Small intestine (tissue), 7 donors: Measurements from ENCODE around the gene GNA15. TPM values are rescaled to one million over a fixed set of nuclear protein-coding genes. Genes with fewer than 3 reads are reported as not detected.

Experiments used
- DNase-seq, 2 donors: peaks; one replicate each; pipeline versions ENCODE4 v3.0.0 to v3.0.0-alpha.2; 2013
- FAIRE-seq: peaks from 2 replicates; lab custom pipeline; 2012; peaks lifted over from hg19 to GRCh38; lab: Jason Lieb, UNC
- H3K27ac ChIP-seq, 3 donors: one replicate each; pipeline ENCODE4 v1.5.1; 2013; ENCODE audit warnings: low read length in 2 of 3, mild to moderate bottlenecking in 2 of 3, control low read depth in 1 of 3, inconsistent platforms in 1 of 3, low read depth in 1 of 3, moderate library complexity in 1 of 3
- H3K27me3 ChIP-seq, 3 donors: one replicate each; pipeline ENCODE4 v1.6.1; 2013; ENCODE audit warnings: low read length in 3 of 3, inconsistent platforms in 1 of 3; ENCODE audit not compliant: control insufficient read depth in 3 of 3, insufficient read depth in 3 of 3
- H3K36me3 ChIP-seq, 3 donors: one replicate each; pipeline ENCODE4 v1.6.1; 2013; ENCODE audit warnings: low read length in 3 of 3, inconsistent platforms in 1 of 3, low read depth in 1 of 3, mild to moderate bottlenecking in 1 of 3, moderate library complexity in 1 of 3; ENCODE audit not compliant: control insufficient read depth in 3 of 3, insufficient read depth in 2 of 3
- H3K4me1 ChIP-seq, 3 donors: one replicate each; pipeline ENCODE4 v1.6.1; 2013; ENCODE audit warnings: low read length in 2 of 3, inconsistent platforms in 1 of 3, low read depth in 1 of 3, mild to moderate bottlenecking in 1 of 3, moderate library complexity in 1 of 3; ENCODE audit not compliant: control insufficient read depth in 3 of 3, insufficient read depth in 2 of 3
- H3K4me3 ChIP-seq, 3 donors: one replicate each; pipeline ENCODE4 v1.5.1; 2013; ENCODE audit warnings: low read length in 3 of 3, control low read depth in 1 of 3, inconsistent platforms in 1 of 3, low read depth in 1 of 3, mild to moderate bottlenecking in 1 of 3, moderate library complexity in 1 of 3
- H3K9me3 ChIP-seq, 2 donors: one replicate each; pipeline ENCODE4 v1.6.1; 2013; ENCODE audit warnings: low read depth in 1 of 2, low read length in 1 of 2; ENCODE audit not compliant: control insufficient read depth in 2 of 2, insufficient read depth in 1 of 2
- WGBS, 3 donors: extraction: QIAGEN DNeasy Blood & Tissue Kit; methylation state at CpG; one replicate each; pipeline ENCODE4 v1.1.7; 2013; 5-methylcytosine and 5-hydroxymethylcytosine counted together
- polyA plus RNA-seq, 4 donors: library from polyadenylated mRNA; stranded (reverse) in 3 of 4; unstranded in 1 of 4; fragments of 200-250 nt in 3 of 4; fragments of 120-200 nt in 1 of 4; gene quantifications; one replicate each; pipeline versions ENCODE4 v1.2.1 to v1.2.3, GENCODE V29; 2013
- donor health status: healthy with polysubstance abuse.
- donor health status: control.
- donor health status: control.
- donor health status: Bipolar disorder and iron deficiency.
- donor health status: healthy.

The GNA15 gene
- polyA plus RNA-seq, 4 donors: 0.67 to 2.1 (median 1.7) TPM

GRCh38 chr19:3185461-3186159, 49.8 kb downstream of the GNA15 start, which contains the start of gene NCLN:
Gene NCLN (plus strand): TSS chr19:3185930. CDS start chr19:3186031, 101 bp downstream.
- Histone ChIP-seq H3K4me3 (peak within 1 kb of the TSS; percentile 69 to 96 (median 84)), H3K4me1 (peaks cover 2 to 36% (median 2%) of the 10 kb centered on the region in 3 donors), H3K27ac (peak within 1 kb of the TSS; percentile 57 to 99 (median 86)), H3K36me3 (peaks cover 0 to 35% (median 0%) of the 10 kb centered on the region in 3 donors), H3K9me3 (no peaks in the 10 kb centered on the region), H3K27me3 (no peaks in the 10 kb centered on the region)
- FAIRE-seq: peak; percentile 5
- peak; percentile 96 to 98 for DNase-seq
- WGBS, 3 donors: 0% methylated on average over 38 to 69 of the region's 69 CpGs

- DNase-seq: no peak
- FAIRE-seq: no peak
- 0 to 1% (median 1%) methylated on average over 15 to 38 of the region's 38 CpGs for WGBS, 3 donors
- Histone ChIP-seq H3K36me3 (peaks cover 0 to 41% (median 0%) of the 10 kb centered on the region in 3 donors), H3K9me3 (no peaks in the 10 kb centered on the region), H3K27ac (peak overlapping the region; percentile 45 to 99 (median 69)), H3K4me1 (peaks cover 2 to 36% (median 2%) of the 10 kb centered on the region in 3 donors), H3K27me3 (no peaks in the 10 kb centered on the region), H3K4me3 (peak overlapping the region; percentile 69 to 96 (median 84))
Observed at GRCh38 chr19:3186160-3186688, 50.4 kb downstream of the GNA15 start.

GRCh38 chr19:3186891-3187661, 51.2 kb downstream of the GNA15 start:
- Histone ChIP-seq H3K4me1 (peaks cover 2 to 36% (median 2%) of the 10 kb centered on the region in 3 donors), H3K27me3 (no peaks in the 10 kb centered on the region), H3K9me3 (no peaks in the 10 kb centered on the region), H3K27ac (peak overlapping the region; percentile 45 to 99 (median 96)), H3K36me3 (peaks cover 0 to 46% (median 0%) of the 10 kb centered on the region in 3 donors), H3K4me3 (peak overlapping the region; percentile 69 to 96 (median 84))
- DNase-seq: peak; percentile 28 to 81
- 22 to 55% (median 35%) methylated on average over 23 of the region's 23 CpGs for WGBS, 3 donors
- no peak for FAIRE-seq

GRCh38 chr19:3187662-3188511, 52.1 kb downstream of the GNA15 start:
- Histone ChIP-seq H3K27ac (peak overlapping the region; percentile 77 to 99 (median 96)), H3K9me3 (no peaks in the 10 kb centered on the region), H3K4me3 (peak overlapping the region in 1 of 3 donors; percentile 96), H3K36me3 (peaks cover 0 to 54% (median 0%) of the 10 kb centered on the region in 3 donors), H3K4me1 (peaks cover 2 to 36% (median 2%) of the 10 kb centered on the region in 3 donors), H3K27me3 (no peaks in the 10 kb centered on the region)
- DNase-seq: peak in 1 of 2 donors; percentile 62
- WGBS, 3 donors: 31 to 75% (median 45%) methylated on average over 33 to 36 of the region's 36 CpGs
- FAIRE-seq: no peak

DNA sequence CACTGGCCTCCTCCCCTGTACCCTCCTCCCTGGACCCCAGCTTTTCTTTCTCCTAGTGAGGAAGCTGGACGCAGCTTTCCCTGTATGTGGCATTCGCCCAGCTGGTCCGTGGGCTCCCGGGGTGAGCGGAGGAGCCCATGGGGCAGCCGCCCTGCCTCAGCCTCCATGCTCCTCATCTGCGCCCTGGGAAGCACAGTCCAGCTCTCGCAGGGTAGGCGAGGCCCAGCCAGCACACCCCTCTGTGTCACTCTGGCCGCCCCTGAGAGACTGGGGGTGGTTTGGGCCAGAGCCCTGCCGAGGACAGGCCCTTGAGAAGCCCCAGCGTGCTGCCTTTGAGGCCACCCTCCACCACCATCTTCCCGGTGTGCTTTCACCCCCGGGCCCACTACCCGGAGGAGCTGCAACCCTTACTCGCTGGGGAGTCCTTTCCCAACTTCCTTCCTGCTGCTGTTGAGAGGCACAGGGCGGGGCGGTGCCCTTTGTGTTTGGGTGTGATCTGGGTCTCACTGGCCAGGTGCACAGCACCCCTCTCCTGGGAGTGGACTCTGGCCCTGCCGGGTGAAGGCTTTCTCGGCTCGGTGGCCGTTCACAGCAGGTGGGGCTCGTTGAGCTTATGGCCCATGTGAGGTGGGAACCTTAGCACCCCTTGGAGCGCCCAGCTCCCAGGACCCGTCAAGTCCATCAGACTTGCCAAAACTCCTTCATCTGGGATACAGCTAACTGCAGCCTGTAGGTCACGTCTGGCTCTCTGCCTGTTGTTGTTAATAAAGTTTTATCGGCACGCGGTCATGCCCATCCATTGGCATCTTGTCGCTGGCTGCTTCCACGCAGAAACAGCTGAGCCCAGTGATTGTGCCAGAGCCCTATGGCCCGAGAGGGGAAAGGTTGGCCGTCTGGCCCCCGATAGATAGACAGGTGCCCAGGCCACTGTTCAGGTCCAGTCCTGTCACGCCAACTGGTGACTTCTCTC, 53.1 kb downstream of the GNA15 start:
- Histone ChIP-seq H3K4me3 (peak overlapping the region in 2 of 3 donors; percentile 6 to 96), H3K36me3 (peaks cover 4 to 64% (median 6%) of the 10 kb centered on the region in 3 donors), H3K27ac (peak overlapping the region; percentile 77 to 99 (median 96)), H3K9me3 (no peaks in the 10 kb centered on the region), H3K4me1 (peaks cover 2 to 36% (median 2%) of the 10 kb centered on the region in 3 donors), H3K27me3 (no peaks in the 10 kb centered on the region)
- no peak for FAIRE-seq
- WGBS, 3 donors: 14 to 65% (median 33%) methylated on average over 35 of the region's 35 CpGs
- peak; percentile 84 to 98 for DNase-seq

- Histone ChIP-seq H3K4me1 (peaks cover 2 to 34% (median 2%) of the 10 kb centered on the region in 3 donors), H3K9me3 (no peaks in the 10 kb centered on the region), H3K4me3 (no peak overlapping the region), H3K27ac (peak overlapping the region; percentile 77 to 99 (median 96)), H3K27me3 (no peaks in the 10 kb centered on the region), H3K36me3 (peaks cover 4 to 73% (median 6%) of the 10 kb centered on the region in 3 donors)
- FAIRE-seq (no peak), DNase-seq (peak in 1 of 2 donors; percentile 75)
- WGBS, 3 donors: 36 to 79% (median 45%) methylated on average over 24 to 28 of the region's 28 CpGs
Observed at GRCh38 chr19:3189702-3190469, 54.1 kb downstream of the GNA15 start.
